ENCODE data around the gene TAB2.

DNA sequence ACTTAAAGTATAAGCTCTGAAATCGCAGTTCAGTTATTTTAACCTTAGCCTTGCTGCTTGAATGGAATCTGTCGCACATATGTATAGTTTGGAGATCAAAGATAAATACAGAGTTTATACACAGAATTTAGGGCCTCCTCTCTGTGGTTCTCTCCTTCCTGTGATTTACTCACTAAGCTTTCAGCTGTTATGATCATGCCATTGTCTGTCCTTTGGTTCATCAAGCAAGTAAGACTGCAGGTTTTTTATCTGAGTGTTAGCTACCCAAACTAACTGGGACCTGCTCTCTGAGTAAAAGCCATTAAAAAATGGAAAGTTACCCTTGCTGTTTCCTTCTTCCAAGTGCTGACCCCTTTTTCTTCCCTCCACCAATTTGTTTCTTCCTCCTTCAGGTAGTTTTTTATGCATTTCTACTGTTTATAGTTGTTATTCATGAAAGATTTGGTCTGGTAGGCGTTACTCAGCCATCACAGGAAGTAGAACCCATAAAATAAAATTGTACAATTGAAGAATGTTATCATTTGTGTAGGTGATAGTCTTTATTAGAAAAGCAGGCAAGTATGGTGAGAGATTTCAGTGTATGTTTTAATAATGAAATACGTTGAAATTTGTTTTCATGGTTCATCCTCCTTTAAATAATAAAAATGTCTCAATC lies 48.9 kb downstream of the TAB2 start:
- TF ChIP-seq, protein P1, sequence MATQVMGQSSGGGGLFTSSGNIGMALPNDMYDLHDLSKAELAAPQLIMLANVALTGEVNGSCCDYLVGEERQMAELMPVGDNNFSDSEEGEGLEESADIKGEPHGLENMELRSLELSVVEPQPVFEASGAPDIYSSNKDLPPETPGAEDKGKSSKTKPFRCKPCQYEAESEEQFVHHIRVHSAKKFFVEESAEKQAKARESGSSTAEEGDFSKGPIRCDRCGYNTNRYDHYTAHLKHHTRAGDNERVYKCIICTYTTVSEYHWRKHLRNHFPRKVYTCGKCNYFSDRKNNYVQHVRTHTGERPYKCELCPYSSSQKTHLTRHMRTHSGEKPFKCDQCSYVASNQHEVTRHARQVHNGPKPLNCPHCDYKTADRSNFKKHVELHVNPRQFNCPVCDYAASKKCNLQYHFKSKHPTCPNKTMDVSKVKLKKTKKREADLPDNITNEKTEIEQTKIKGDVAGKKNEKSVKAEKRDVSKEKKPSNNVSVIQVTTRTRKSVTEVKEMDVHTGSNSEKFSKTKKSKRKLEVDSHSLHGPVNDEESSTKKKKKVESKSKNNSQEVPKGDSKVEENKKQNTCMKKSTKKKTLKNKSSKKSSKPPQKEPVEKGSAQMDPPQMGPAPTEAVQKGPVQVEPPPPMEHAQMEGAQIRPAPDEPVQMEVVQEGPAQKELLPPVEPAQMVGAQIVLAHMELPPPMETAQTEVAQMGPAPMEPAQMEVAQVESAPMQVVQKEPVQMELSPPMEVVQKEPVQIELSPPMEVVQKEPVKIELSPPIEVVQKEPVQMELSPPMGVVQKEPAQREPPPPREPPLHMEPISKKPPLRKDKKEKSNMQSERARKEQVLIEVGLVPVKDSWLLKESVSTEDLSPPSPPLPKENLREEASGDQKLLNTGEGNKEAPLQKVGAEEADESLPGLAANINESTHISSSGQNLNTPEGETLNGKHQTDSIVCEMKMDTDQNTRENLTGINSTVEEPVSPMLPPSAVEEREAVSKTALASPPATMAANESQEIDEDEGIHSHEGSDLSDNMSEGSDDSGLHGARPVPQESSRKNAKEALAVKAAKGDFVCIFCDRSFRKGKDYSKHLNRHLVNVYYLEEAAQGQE (IDR thresholded peaks at IDR 0.05; ENCODE audit: insufficient read depth in 1 of 2, low read depth in 2 of 2, low read length in 2 of 2): no peak
- no peak for TF ChIP-seq SIN3A (IDR thresholded peaks at IDR 0.05; ENCODE audit: borderline replicate concordance, insufficient read depth, low read length)
- no peak for TF ChIP-seq POLR2AphosphoS5 (IDR thresholded peaks at IDR 0.05; ENCODE audit: low read depth, low read length)
- no peak for TF ChIP-seq TAF1 (IDR thresholded peaks at IDR 0.05; ENCODE audit: borderline replicate concordance, insufficient read depth, low read length)
- no peak for TF ChIP-seq FOXP2 (optimal IDR thresholded peaks at IDR 0.05; ENCODE audit: borderline replicate concordance, extremely low read depth, extremely low read length, insufficient read depth)
